ENCODE measurements around the gene POPDC2.
"Not testable (repeated sequence)": the region's sequence is repeated elsewhere in the genome, so short reads cannot be mapped to it uniquely, and the experiment has no call there.

The POPDC2 gene

GRCh38 chr3:119613201-119613600 is 47.2 kb downstream of the POPDC2 start:
- no peak for DNase-seq (ENCODE audit: low spot score)

GRCh38 chr3:119611664-119612063 is 48.7 kb downstream of the POPDC2 start:
- DNase-seq (ENCODE audit: low spot score): no peak

- no peak for DNase-seq (ENCODE audit: low spot score)
Measured at GRCh38 chr3:119609301-119609700, 51.1 kb downstream of the POPDC2 start.

- no peak for DNase-seq (ENCODE audit: low spot score)
Measured at GRCh38 chr3:119608405-119609000, 51.9 kb downstream of the POPDC2 start.

- no peak for DNase-seq (ENCODE audit: low spot score)
Measured at GRCh38 chr3:119604878-119605277, 55.5 kb downstream of the POPDC2 start.

DNA sequence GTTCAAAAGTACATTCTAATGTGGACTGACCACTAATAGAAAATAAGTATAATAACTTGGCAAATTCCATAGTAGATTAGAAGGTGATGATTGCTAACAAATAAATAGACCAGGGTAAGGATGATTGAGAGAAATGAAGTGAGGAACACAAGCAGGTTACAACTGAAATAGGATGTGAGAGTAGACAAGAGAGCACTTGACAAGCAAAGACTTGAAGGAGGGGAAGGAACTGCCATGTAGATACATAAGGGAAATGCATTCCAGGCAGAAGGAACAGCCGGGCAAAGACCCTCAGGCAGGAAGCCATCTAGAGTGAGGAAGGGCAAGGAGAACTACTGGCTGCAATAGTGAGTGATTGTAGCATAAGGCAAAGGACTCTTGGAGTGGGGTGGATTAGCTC is 57.7 kb downstream of the POPDC2 start:
- no peak for DNase-seq (ENCODE audit: low spot score)

DNA sequence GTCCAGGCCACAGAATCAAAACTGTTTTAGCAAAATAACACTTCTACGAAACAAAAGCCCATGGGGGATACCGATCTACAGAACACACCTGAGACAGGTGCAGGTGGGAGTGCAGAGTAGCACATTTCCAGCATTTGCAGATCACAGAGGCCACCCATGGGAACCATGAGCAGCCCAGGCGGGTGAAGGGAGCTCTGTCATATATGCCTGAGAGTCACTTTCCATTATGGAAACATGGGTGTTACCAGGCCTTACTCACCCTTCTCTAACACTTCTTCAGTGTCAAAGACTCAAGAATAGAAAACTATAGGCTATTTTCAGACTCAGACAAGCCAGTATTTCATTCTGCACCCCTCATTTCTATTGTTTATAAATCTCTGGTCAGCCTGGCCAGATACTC is 59.2 kb downstream of the POPDC2 start:
- DNase-seq (ENCODE audit: low spot score): no peak

- no peak for DNase-seq (ENCODE audit: low spot score)
Measured at GRCh38 chr3:119600732-119601131, 59.7 kb downstream of the POPDC2 start.

DNA sequence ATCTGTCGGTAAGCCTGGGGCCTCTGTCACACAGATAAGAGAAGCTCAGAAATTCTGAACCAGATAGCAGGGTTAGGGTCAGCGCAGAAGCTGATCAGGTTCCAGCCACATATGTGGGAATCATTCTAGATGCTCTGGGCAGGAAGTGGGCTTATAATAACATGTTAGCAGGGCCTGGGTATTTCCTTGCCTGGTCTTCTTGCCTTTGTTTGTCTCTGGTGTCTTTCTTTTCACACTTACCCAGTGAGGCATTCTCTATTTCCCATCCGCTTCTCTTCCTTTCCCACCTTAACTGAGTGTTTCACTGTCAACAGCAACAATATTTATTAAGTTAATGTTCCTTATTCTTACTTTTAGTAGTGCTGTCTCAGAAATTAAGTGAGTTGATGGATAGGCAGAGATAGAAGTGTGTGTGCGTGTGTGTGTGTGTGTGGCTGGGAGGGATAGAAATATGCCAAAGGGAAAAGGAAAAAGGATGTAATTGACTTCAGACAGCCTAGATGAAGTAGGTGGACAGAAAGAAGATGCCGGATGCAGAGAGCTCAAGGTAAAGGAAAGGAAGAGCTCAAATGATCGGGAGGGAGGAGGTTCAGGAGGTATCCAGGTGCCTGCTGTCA is 60.7 kb downstream of the POPDC2 start:
- no peak for DNase-seq (ENCODE audit: low spot score)

- no peak for DNase-seq (ENCODE audit: low spot score)
Measured at GRCh38 chr3:119598410-119599098, 61.8 kb downstream of the POPDC2 start.

DNA sequence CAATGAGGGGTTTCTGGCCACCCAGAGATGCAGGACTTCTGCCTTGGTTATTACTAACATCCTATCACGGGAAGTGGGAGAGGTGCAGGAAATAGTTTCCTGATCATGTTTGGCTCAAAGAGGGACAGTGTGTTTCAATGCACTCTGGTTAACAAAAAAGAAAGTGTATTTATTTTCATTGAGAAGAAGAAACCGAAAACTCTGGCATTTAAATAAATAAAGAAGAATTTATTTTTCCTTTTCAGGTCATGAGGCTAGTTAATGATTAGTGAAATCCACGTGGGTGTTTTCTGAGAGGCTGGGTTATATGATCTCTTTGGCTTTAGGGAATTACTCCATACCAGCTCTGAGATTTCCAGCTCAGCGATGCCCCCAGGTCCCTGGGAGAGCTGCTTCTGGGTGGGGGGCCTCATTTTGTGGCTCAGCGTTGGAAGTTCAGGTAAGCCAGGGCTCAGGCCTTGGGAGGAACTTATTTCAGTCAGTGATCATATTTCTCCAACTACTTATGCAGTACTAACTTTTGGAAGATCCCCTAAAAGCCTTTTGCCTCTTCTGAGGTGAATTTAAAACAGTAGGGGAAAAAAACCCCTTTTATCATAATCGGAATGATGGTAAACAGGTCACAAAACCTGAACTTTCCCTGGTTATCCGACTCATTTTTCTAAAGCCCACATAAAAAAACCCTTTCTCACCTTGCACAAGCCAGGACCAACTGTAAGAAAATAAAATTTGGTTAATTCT is 62.7 kb downstream of the POPDC2 start, which contains the start of gene PLA1A:
Gene PLA1A, plus strand, starts transcription at position 338 of the 741 bp plus-strand sequence. Its CDS starts 29 bp downstream, at position 367.
- DNase-seq (ENCODE audit: low spot score): no peak

- DNase-seq (ENCODE audit: low spot score): no peak
Measured at GRCh38 chr3:119596398-119596797, 64.0 kb downstream of the POPDC2 start.

DNA sequence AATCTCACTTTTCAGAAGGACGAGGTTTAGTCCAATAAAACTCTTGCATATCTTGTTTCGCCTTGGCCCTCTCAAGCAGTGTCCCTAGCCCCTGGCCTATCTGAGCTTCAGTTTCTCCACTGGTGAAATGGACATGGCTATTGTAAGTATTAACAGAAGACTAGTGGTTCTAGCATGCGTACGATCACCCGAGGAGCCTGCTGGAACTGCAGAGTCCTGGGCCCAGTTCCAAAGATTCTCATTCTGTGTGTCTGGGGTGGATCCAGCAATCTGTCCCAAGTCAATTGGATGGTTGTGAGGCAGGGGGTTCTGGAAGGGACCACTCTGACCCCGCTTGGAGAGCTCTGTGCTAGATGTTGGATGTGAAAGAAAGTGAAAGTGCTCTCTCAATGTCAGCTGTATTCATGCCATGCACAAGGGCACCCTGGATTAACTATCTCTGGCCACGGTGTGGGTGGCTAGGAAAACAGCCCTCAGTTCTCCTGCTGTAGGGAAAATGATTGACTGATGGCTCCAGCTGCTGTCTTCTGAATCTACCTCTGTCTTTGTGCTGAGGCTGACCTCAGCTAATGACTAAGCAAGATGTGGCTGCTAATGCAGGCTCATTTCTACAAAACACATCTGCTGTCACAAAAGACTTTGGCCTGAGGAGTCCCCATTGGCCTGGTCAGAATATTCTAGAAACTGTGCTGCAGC is 64.6 kb downstream of the POPDC2 start:
- no peak for DNase-seq (ENCODE audit: low spot score)

- not testable (repeated sequence) for DNase-seq (ENCODE audit: low spot score)
Measured at GRCh38 chr3:119594929-119595328, 65.5 kb downstream of the POPDC2 start.

- no peak for DNase-seq (ENCODE audit: low spot score)
Measured at GRCh38 chr3:119594066-119594465, 66.3 kb downstream of the POPDC2 start.

DNA sequence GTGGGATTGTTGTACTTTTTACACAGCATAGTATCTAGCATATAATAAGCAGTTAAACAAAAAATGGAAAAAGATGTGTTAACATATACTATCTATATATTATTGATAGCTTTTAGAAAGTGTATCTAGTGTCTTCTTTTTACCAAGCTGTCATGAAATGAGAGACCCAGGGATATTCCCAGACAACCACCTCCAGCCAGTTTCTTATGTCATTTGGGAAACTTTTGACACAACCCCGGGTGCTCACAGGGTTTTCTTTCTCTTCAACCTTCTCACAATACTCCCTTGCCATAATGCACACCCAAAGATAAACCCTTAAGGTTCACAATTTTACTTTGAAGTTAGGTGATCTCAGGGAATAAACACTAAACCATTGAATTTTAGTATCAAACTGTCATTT is 67.5 kb downstream of the POPDC2 start:
- no peak for DNase-seq (ENCODE audit: low spot score)
